Stimulated activated memory B cell treated with anti-CD40 and anti-IgM and Interleukin-4, amounts not matched to agents 10 μg/mL and 1 μg/mL and 100 μg/mL, for 72 hours (primary cell): Measurements from ENCODE around the gene TMEM108.
A peak's percentile ranks its signal among the peaks of the same experiment; 100 is the strongest.

Source experiments
- ATAC-seq: fragments of 150-1000 bp; cut with Tn5 transposase; 2 replicates; pipeline ENCODE4 v1.10.0; 2021
- H3K27ac Mint-ChIP-seq: one replicate; pipeline ENCODE4 v1.8.0; 2022; ENCODE audit warnings: mild to moderate bottlenecking, mixed read lengths
- H3K27me3 Mint-ChIP-seq: one replicate; pipeline ENCODE4 v1.8.0; 2022; ENCODE audit warnings: mixed read lengths
- H3K36me3 Mint-ChIP-seq: one replicate; pipeline ENCODE4 v1.8.0; 2022; ENCODE audit warnings: mixed read lengths
- H3K4me1 Mint-ChIP-seq: one replicate; pipeline ENCODE4 v1.8.0; 2022; ENCODE audit warnings: mixed read lengths
- H3K4me3 Mint-ChIP-seq: one replicate; pipeline ENCODE4 v1.8.0; 2022; ENCODE audit warnings: mild to moderate bottlenecking, moderate library complexity, mixed read lengths
- H3K9me3 Mint-ChIP-seq: one replicate; pipeline ENCODE4 v1.8.0; 2022; ENCODE audit warnings: mixed read lengths

Gene TMEM108

GRCh38 chr3:133412183-133413132 is 374.3 kb downstream of the TMEM108 start:
- Mint-ChIP-seq H3K9me3 (no peaks in the 10 kb centered on the region), H3K4me1 (peaks cover 15% of the 10 kb centered on the region), H3K36me3 (no peaks in the 10 kb centered on the region), H3K27ac (peak overlapping the region; percentile 52), H3K27me3 (peaks cover 38% of the 10 kb centered on the region), H3K4me3 (no peak overlapping the region)
- peak; percentile 45 for ATAC-seq

GRCh38 chr3:133413161-133414020 is 375.2 kb downstream of the TMEM108 start:
- H3K9me3 Mint-ChIP-seq, result no peaks in the 10 kb centered on the region
- peak overlapping the region; percentile 52 for H3K27ac Mint-ChIP-seq
- ATAC-seq, result no peak
- H3K36me3 Mint-ChIP-seq, result no peaks in the 10 kb centered on the region
- H3K4me1 Mint-ChIP-seq, result peaks cover 15% of the 10 kb centered on the region
- H3K27me3 Mint-ChIP-seq, result peaks cover 38% of the 10 kb centered on the region
- no peak overlapping the region for H3K4me3 Mint-ChIP-seq

GRCh38 chr3:133414021-133414392 is 375.8 kb downstream of the TMEM108 start:
- Mint-ChIP-seq H3K27ac (peak overlapping the region; percentile 52), H3K27me3 (peaks cover 32% of the 10 kb centered on the region), H3K4me1 (peaks cover 15% of the 10 kb centered on the region), H3K9me3 (no peaks in the 10 kb centered on the region), H3K4me3 (no peak overlapping the region), H3K36me3 (no peaks in the 10 kb centered on the region)
- no peak for ATAC-seq

GRCh38 chr3:133418361-133418760 is 380.2 kb downstream of the TMEM108 start:
- ATAC-seq, result no peak
- H3K4me3 Mint-ChIP-seq, result no peak overlapping the region
- H3K4me1 Mint-ChIP-seq, result peaks cover 7% of the 10 kb centered on the region
- H3K27ac Mint-ChIP-seq, result no peak overlapping the region
- H3K9me3 Mint-ChIP-seq, result no peaks in the 10 kb centered on the region
- peaks cover 9% of the 10 kb centered on the region for H3K27me3 Mint-ChIP-seq
- H3K36me3 Mint-ChIP-seq, result no peaks in the 10 kb centered on the region

GRCh38 chr3:133419151-133419909 is 381.1 kb downstream of the TMEM108 start:
- Mint-ChIP-seq H3K9me3 (no peaks in the 10 kb centered on the region), H3K36me3 (no peaks in the 10 kb centered on the region), H3K27ac (no peak overlapping the region), H3K27me3 (peaks cover 9% of the 10 kb centered on the region), H3K4me3 (no peak overlapping the region), H3K4me1 (peaks cover 7% of the 10 kb centered on the region)
- ATAC-seq, result no peak

GRCh38 chr3:133424937-133425869 is 387.0 kb downstream of the TMEM108 start:
- H3K27me3 Mint-ChIP-seq, result no peaks in the 10 kb centered on the region
- peak overlapping the region; percentile 86 for H3K27ac Mint-ChIP-seq
- H3K4me3 Mint-ChIP-seq, result peak overlapping the region; percentile 20
- H3K36me3 Mint-ChIP-seq, result no peaks in the 10 kb centered on the region
- H3K9me3 Mint-ChIP-seq, result no peaks in the 10 kb centered on the region
- peak; percentile 84 for ATAC-seq
- peaks cover 26% of the 10 kb centered on the region for H3K4me1 Mint-ChIP-seq

GRCh38 chr3:133425898-133426297 is 387.7 kb downstream of the TMEM108 start:
- Mint-ChIP-seq H3K4me1 (peaks cover 26% of the 10 kb centered on the region), H3K36me3 (no peaks in the 10 kb centered on the region), H3K4me3 (no peak overlapping the region), H3K27ac (peak overlapping the region; percentile 86), H3K27me3 (no peaks in the 10 kb centered on the region), H3K9me3 (no peaks in the 10 kb centered on the region)
- peak; percentile 2 for ATAC-seq

GRCh38 chr3:133426721-133427120 is 388.5 kb downstream of the TMEM108 start:
- Mint-ChIP-seq H3K36me3 (no peaks in the 10 kb centered on the region), H3K27ac (peak overlapping the region; percentile 86), H3K9me3 (no peaks in the 10 kb centered on the region), H3K4me3 (no peak overlapping the region), H3K27me3 (no peaks in the 10 kb centered on the region), H3K4me1 (peaks cover 26% of the 10 kb centered on the region)
- ATAC-seq, result no peak

GRCh38 chr3:133428552-133428951 is 390.4 kb downstream of the TMEM108 start:
- Mint-ChIP-seq H3K36me3 (no peaks in the 10 kb centered on the region), H3K27me3 (no peaks in the 10 kb centered on the region), H3K4me1 (peaks cover 26% of the 10 kb centered on the region), H3K27ac (no peak overlapping the region), H3K4me3 (no peak overlapping the region), H3K9me3 (no peaks in the 10 kb centered on the region)
- no peak for ATAC-seq

GRCh38 chr3:133429063-133429462 is 390.9 kb downstream of the TMEM108 start:
- no peak for ATAC-seq
- Mint-ChIP-seq H3K4me3 (no peak overlapping the region), H3K27ac (no peak overlapping the region), H3K9me3 (no peaks in the 10 kb centered on the region), H3K27me3 (no peaks in the 10 kb centered on the region), H3K36me3 (no peaks in the 10 kb centered on the region), H3K4me1 (peaks cover 21% of the 10 kb centered on the region)

GRCh38 chr3:133439563-133439962 is 401.4 kb downstream of the TMEM108 start:
- no peak overlapping the region for H3K4me3 Mint-ChIP-seq
- no peaks in the 10 kb centered on the region for H3K27me3 Mint-ChIP-seq
- H3K4me1 Mint-ChIP-seq, result peaks cover 47% of the 10 kb centered on the region
- H3K9me3 Mint-ChIP-seq, result peaks cover 8% of the 10 kb centered on the region
- no peak for ATAC-seq
- H3K36me3 Mint-ChIP-seq, result peaks cover 10% of the 10 kb centered on the region
- H3K27ac Mint-ChIP-seq, result no peak overlapping the region

- no peak overlapping the region for H3K27ac Mint-ChIP-seq
These were observed 402.5 kb downstream of the TMEM108 start for GRCh38 chr3:133440652-133441051.

GRCh38 chr3:133441867-133442270 is 403.7 kb downstream of the TMEM108 start:
- peaks cover 58% of the 10 kb centered on the region for H3K4me1 Mint-ChIP-seq
- peak overlapping the region; percentile 88 for H3K27ac Mint-ChIP-seq
- no peaks in the 10 kb centered on the region for H3K27me3 Mint-ChIP-seq
- peak; percentile 75 for ATAC-seq
- H3K36me3 Mint-ChIP-seq, result peaks cover 10% of the 10 kb centered on the region
- H3K4me3 Mint-ChIP-seq, result peak overlapping the region; percentile 66
- H3K9me3 Mint-ChIP-seq, result peaks cover 8% of the 10 kb centered on the region

More at GRCh38 chr3:133440652-133441051, 402.5 kb downstream of the TMEM108 start:
- H3K27me3 Mint-ChIP-seq, result no peaks in the 10 kb centered on the region
- H3K4me1 Mint-ChIP-seq, result peaks cover 55% of the 10 kb centered on the region
- ATAC-seq, result no peak
- H3K36me3 Mint-ChIP-seq, result peaks cover 10% of the 10 kb centered on the region
- no peak overlapping the region for H3K4me3 Mint-ChIP-seq
- peaks cover 8% of the 10 kb centered on the region for H3K9me3 Mint-ChIP-seq

GRCh38 chr3:133442518-133442917 is 404.3 kb downstream of the TMEM108 start:
- H3K4me1 Mint-ChIP-seq, result peaks cover 61% of the 10 kb centered on the region
- ATAC-seq, result no peak
- H3K27me3 Mint-ChIP-seq, result no peaks in the 10 kb centered on the region
- peaks cover 8% of the 10 kb centered on the region for H3K9me3 Mint-ChIP-seq
- peaks cover 10% of the 10 kb centered on the region for H3K36me3 Mint-ChIP-seq
- peak overlapping the region; percentile 88 for H3K27ac Mint-ChIP-seq
- peak overlapping the region; percentile 66 for H3K4me3 Mint-ChIP-seq
